SK-N-SH (cell line): ENCODE measurements around the gene ERVW-1.

Source experiments
- CTCF ChIP-seq: fragments of 200-600 bp; sonication (generic); IDR thresholded peaks from 2 replicates; pipeline ENCODE4 v1.6.1; 2017; ENCODE audit warnings: antibody characterized with exemption, mild to moderate bottlenecking, moderate library complexity
- MEF2A ChIP-seq: IDR thresholded peaks from 2 replicates; pipeline ENCODE4 v1.4.0; 2012; ENCODE audit warnings: low read depth, borderline replicate concordance

GRCh38 chr7:92520024-92520423 is 42.3 kb upstream of the ERVW-1 start:
- TF ChIP-seq MEF2A (no peak), CTCF (no peak)
